Rectal smooth muscle tissue (tissue), 1 donor: ENCODE data around the gene GNAL.

ENCODE experiments used
- H3K27ac ChIP-seq: one replicate; pipeline ENCODE4 v1.7.0; 2013; ENCODE audit warnings: low read depth, low read length, inconsistent platforms
- H3K27me3 ChIP-seq: one replicate; pipeline ENCODE4 v1.7.0; 2013; ENCODE audit warnings: low read length; ENCODE audit not compliant: control insufficient read depth, insufficient read depth
- H3K36me3 ChIP-seq: one replicate; pipeline ENCODE4 v1.7.0; 2013; ENCODE audit warnings: low read length; ENCODE audit not compliant: control insufficient read depth, insufficient read depth
- H3K4me1 ChIP-seq: one replicate; pipeline ENCODE4 v1.7.0; 2013; ENCODE audit warnings: low read length; ENCODE audit not compliant: control insufficient read depth, insufficient read depth
- H3K4me3 ChIP-seq: one replicate; pipeline ENCODE4 v1.7.0; 2013; ENCODE audit warnings: low read length
- H3K9ac ChIP-seq: one replicate; pipeline ENCODE4 v1.7.0; 2013; ENCODE audit warnings: low read length

Gene GNAL

GRCh38 chr18:11828786-11829432 is 139.8 kb downstream of the GNAL start:
- Histone ChIP-seq H3K27ac (no peak overlapping the region), H3K4me1 (no peaks in the 10 kb centered on the region), H3K36me3 (no peaks in the 10 kb centered on the region), H3K9ac (no peak overlapping the region), H3K27me3 (no peaks in the 10 kb centered on the region), H3K4me3 (no peak overlapping the region)

DNA sequence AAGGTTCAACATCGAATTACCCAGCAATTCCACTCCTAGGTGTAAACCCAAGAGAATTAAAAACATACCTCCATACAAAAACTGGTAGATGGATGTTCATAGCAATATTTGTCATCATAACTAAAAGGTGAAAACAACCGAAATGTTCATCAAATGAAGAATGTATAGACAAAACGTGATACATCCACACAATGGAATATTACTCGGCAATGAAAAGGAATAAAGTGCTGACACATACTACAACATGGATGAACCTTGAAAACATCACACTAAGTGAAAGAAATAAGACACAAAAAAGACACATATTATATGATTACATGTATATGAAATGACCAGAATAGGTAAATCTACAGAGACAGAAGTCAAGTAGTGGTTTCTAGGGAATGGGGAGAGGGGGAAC is 141.5 kb downstream of the GNAL start:
- no peak overlapping the region for H3K4me3 ChIP-seq
- H3K27ac ChIP-seq = no peak overlapping the region
- H3K9ac ChIP-seq = no peak overlapping the region
- no peaks in the 10 kb centered on the region for H3K4me1 ChIP-seq
- H3K36me3 ChIP-seq = no peaks in the 10 kb centered on the region
- no peaks in the 10 kb centered on the region for H3K27me3 ChIP-seq

DNA sequence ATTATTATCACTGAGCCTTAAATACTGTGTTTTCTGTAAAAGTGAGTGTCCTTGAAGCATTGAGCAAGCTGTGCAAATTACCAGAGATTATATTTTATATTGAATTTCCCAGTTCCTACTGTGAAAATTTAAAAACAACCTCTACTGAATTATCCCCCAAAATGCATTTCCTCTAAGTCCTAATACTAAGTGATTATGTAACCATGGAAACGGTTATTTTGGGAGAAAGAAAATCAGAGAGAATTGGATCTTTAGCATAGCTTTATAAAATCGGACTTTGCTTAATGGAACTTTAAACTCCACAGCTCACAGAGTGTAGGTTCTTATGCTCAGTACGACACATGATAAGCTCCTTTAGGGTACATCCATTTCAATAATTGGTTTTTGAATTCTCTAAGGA is 142.9 kb downstream of the GNAL start:
- no peak overlapping the region for H3K4me3 ChIP-seq
- no peaks in the 10 kb centered on the region for H3K4me1 ChIP-seq
- H3K9ac ChIP-seq = no peak overlapping the region
- no peaks in the 10 kb centered on the region for H3K27me3 ChIP-seq
- H3K27ac ChIP-seq = no peak overlapping the region
- H3K36me3 ChIP-seq = no peaks in the 10 kb centered on the region

DNA sequence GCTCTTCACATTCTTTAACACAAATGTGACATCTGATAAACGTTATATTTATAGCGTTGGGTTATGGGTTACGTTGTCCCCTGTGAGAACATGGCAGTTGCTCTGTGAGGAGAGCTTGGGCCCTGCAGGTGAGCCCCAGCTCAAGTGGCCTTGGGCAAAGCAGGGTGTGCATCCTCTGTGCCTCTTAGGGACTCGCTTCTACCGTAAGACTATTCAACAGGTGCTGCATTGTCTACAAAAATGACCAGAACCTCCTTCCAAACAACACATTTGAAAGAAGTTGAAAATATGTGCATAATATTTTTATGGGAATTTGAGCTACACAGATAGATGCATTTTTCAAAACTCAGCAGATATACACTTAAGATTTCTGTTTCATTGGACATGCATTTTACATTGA is 145.7 kb downstream of the GNAL start:
- H3K4me1 ChIP-seq = no peaks in the 10 kb centered on the region
- H3K4me3 ChIP-seq = no peak overlapping the region
- H3K27ac ChIP-seq = no peak overlapping the region
- no peaks in the 10 kb centered on the region for H3K27me3 ChIP-seq
- H3K36me3 ChIP-seq = no peaks in the 10 kb centered on the region
- no peak overlapping the region for H3K9ac ChIP-seq

DNA sequence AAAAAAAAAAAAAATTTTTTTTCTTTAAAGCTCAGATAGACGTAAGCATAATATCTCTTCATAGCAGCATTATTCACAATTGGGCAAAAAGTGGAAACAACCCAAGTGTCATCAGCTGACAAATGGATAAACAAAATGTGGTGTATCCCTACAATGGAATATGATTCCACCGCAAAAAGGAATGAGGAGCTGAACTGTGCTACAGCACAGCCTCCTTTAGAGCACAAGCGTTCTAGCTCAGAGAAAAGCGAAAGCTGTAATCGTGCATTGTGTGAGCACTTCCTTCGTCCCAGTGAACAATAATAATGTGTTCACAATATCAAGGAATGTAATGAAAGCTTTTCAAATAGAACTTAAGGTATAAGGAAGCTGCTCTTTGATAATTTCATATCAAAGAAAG is 150.5 kb downstream of the GNAL start:
- no peak overlapping the region for H3K4me3 ChIP-seq
- no peaks in the 10 kb centered on the region for H3K36me3 ChIP-seq
- no peak overlapping the region for H3K27ac ChIP-seq
- H3K9ac ChIP-seq = no peak overlapping the region
- no peaks in the 10 kb centered on the region for H3K27me3 ChIP-seq
- H3K4me1 ChIP-seq = no peaks in the 10 kb centered on the region

- no peak overlapping the region for H3K9ac ChIP-seq
- H3K27me3 ChIP-seq = no peaks in the 10 kb centered on the region
- no peak overlapping the region for H3K4me3 ChIP-seq
- H3K27ac ChIP-seq = no peak overlapping the region
- no peaks in the 10 kb centered on the region for H3K4me1 ChIP-seq
- no peaks in the 10 kb centered on the region for H3K36me3 ChIP-seq
Measured at GRCh38 chr18:11840493-11840892, 151.4 kb downstream of the GNAL start.

DNA sequence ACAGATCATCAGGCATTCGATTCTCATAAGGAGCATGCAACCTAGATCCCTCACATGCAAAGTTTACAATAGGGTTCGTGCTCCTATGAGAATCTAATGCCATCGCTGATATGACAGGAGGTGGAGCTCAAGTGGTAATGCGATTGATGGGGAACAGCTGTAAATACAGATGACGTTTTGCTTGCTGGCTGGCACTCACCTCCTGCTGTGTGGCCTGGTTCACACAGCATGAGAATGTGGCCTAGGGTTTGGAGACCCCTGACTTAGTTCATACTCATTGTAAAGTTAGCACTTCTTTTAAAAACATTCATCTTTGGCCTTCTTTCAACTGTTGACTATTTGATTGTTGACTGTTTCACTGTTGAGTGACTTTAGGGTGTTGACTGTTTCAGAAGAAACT is 153.5 kb downstream of the GNAL start:
- Histone ChIP-seq H3K27ac (no peak overlapping the region), H3K4me1 (no peaks in the 10 kb centered on the region), H3K36me3 (no peaks in the 10 kb centered on the region), H3K27me3 (no peaks in the 10 kb centered on the region), H3K4me3 (no peak overlapping the region), H3K9ac (no peak overlapping the region)

DNA sequence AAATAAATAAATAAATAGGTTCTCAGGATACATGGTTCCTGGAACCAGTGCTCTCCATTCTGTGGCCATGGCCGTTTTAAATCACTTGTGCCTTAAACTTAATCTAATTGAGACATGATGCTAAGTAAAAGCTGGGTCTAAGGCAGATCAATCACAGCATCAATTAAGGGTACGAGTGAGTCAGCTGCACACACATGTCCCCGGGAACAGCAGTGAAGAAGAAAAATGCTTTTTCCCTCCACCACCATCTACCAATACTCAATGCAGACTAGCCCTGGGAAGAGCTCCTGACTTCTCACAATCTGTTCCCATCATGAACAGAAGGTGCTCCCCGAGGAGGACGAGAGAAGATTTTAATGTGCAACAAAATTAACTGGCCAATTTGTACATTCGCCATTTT is 155.4 kb downstream of the GNAL start:
- Histone ChIP-seq H3K4me3 (no peak overlapping the region), H3K27me3 (no peaks in the 10 kb centered on the region), H3K9ac (no peak overlapping the region), H3K36me3 (no peaks in the 10 kb centered on the region), H3K4me1 (no peaks in the 10 kb centered on the region), H3K27ac (no peak overlapping the region)

GRCh38 chr18:11845654-11846053 is 156.6 kb downstream of the GNAL start:
- peaks cover 3% of the 10 kb centered on the region for H3K4me1 ChIP-seq
- no peak overlapping the region for H3K27ac ChIP-seq
- no peaks in the 10 kb centered on the region for H3K27me3 ChIP-seq
- H3K9ac ChIP-seq = no peak overlapping the region
- H3K4me3 ChIP-seq = no peak overlapping the region
- no peaks in the 10 kb centered on the region for H3K36me3 ChIP-seq

GRCh38 chr18:11847811-11848210 is 158.7 kb downstream of the GNAL start:
- no peak overlapping the region for H3K27ac ChIP-seq
- no peak overlapping the region for H3K4me3 ChIP-seq
- H3K4me1 ChIP-seq = peaks cover 6% of the 10 kb centered on the region
- H3K9ac ChIP-seq = no peak overlapping the region
- no peaks in the 10 kb centered on the region for H3K27me3 ChIP-seq
- H3K36me3 ChIP-seq = no peaks in the 10 kb centered on the region

GRCh38 chr18:11849279-11849678 is 160.2 kb downstream of the GNAL start:
- Histone ChIP-seq H3K27me3 (no peaks in the 10 kb centered on the region), H3K4me1 (peaks cover 12% of the 10 kb centered on the region), H3K4me3 (no peak overlapping the region), H3K27ac (peak overlapping the region; percentile 93), H3K9ac (no peak overlapping the region), H3K36me3 (no peaks in the 10 kb centered on the region)

GRCh38 chr18:11849841-11850634 is 161.0 kb downstream of the GNAL start:
- Histone ChIP-seq H3K27ac (peak overlapping the region; percentile 93), H3K36me3 (no peaks in the 10 kb centered on the region), H3K27me3 (no peaks in the 10 kb centered on the region), H3K9ac (peak overlapping the region; percentile 53), H3K4me3 (peak overlapping the region; percentile 81), H3K4me1 (peaks cover 12% of the 10 kb centered on the region)

DNA sequence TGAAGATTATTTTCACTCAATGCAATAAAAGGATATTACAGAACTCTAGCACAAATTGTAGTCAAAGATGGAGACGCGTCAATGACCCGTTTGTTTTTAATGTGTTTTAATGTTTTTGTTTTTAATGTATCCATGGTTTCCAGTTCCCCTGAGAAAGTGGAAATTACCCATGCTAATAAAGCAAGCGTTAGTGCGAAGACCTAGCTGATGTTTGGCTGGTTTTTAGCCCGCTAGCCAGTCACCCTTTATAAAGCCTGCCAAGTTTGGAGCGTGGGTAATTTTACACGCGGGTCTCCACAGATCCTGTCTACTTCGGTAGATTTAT is 161.7 kb downstream of the GNAL start:
- no peaks in the 10 kb centered on the region for H3K36me3 ChIP-seq
- peak overlapping the region; percentile 93 for H3K27ac ChIP-seq
- peak overlapping the region; percentile 42 for H3K9ac ChIP-seq
- peaks cover 12% of the 10 kb centered on the region for H3K4me1 ChIP-seq
- H3K4me3 ChIP-seq = peak overlapping the region; percentile 81
- no peaks in the 10 kb centered on the region for H3K27me3 ChIP-seq
